Measurements from ENCODE around the gene B4GALNT3. TPM values are rescaled to one million over a fixed set of nuclear protein-coding genes. Genes with fewer than 3 reads are reported as not detected.
A peak's percentile ranks its signal among the peaks of the same experiment; 100 is the strongest.

B4GALNT3 gene
- total and polyA plus RNA-seq, 2 of the 13 experiments (the other 11 are each of a cell fraction or from before 2014, with no cell fraction given): 3.2 to 4.4 TPM

- TF ChIP-seq ERF (CRISPR knock-in tag; IDR thresholded peaks at IDR 0.05) (no peak), ZNF891 (CRISPR knock-in tag; IDR thresholded peaks at IDR 0.05) (0 out of 2 replicates have a peak, but pooled peaks have one; percentile 52), MYC (CRISPR knock-in tag; IDR thresholded peaks at IDR 0.05; ENCODE audit: borderline replicate concordance) (peak; percentile 18; the same call in 1 of the 2 replicates), ARNT (IDR thresholded peaks at IDR 0.05) (no peak), ZNF510 (CRISPR knock-in tag; IDR thresholded peaks at IDR 0.05; ENCODE audit: low read depth) (no peak), ZSCAN30 (CRISPR knock-in tag; IDR thresholded peaks at IDR 0.05) (no peak), CTCF (CRISPR knock-in tag; IDR thresholded peaks at IDR 0.05) (no peak), MYPOP (CRISPR knock-in tag; IDR thresholded peaks at IDR 0.05) (0 out of 2 replicates have a peak, but pooled peaks have one; percentile 26), SALL1 (CRISPR knock-in tag; IDR thresholded peaks at IDR 0.05) (peak; percentile 48; the same call in 1 of the 2 replicates), REPIN1 (CRISPR knock-in tag; IDR thresholded peaks at IDR 0.05; ENCODE audit: borderline replicate concordance, low read depth) (0 out of 2 replicates have a peak, but pooled peaks have one; percentile 44)
These were observed 1.7 kb downstream of the B4GALNT3 start (continued) for GRCh38 chr12:461425-461824.

- POLR2A ChIA-PET: no interaction called here
- WGBS (ENCODE audit: low lambda C conversion rate): 42% methylated on average over 6 of the region's 6 CpGs
- in situ Hi-C loops (cut with HindIII; ENCODE audit: extremely low pct_ligation_motif_present, low pct_unique_long_range_greater_than_20kb): no loop called here
These were observed 3.4 kb downstream of the B4GALNT3 start for GRCh38 chr12:462936-463705.

More at GRCh38 chr12:462936-463705, 3.4 kb downstream of the B4GALNT3 start:
- FAIRE-seq: no peak
- no peaks in the 10 kb centered on the region for H3K9me3 ChIP-seq (ENCODE audit: low read length)
- no peaks in the 10 kb centered on the region for H3K36me3 ChIP-seq (replicated peaks in 1 of 2; ENCODE audit: control insufficient read depth in 1 of 2, insufficient read depth in 2 of 2, low read length in 2 of 2)
- CTCF ChIA-PET (ENCODE audit: low intra/inter-chr PET ratio, low total read pairs): no interaction called here
- peaks cover 4 to 33% of the 10 kb centered on the region in 2 experiments for H3K27me3 ChIP-seq (ENCODE audit: control insufficient read depth in 1 of 2, insufficient read depth in 2 of 2, low read length in 2 of 2)
- H4K20me1 ChIP-seq (ENCODE audit: insufficient read depth, low read length): no peaks in the 10 kb centered on the region
- intact Hi-C loops (cut with micrococcal nuclease; ENCODE audit: unreplicated experiment): no loop called here
- peak; percentile 44; the same call in 1 of the 2 replicates for TF ChIP-seq SOX5 (CRISPR knock-in tag; IDR thresholded peaks at IDR 0.05; ENCODE audit: borderline replicate concordance)
- TF ChIP-seq ZNF337 (CRISPR knock-in tag; IDR thresholded peaks at IDR 0.05; ENCODE audit: borderline replicate concordance, low read depth): no peak
- TF ChIP-seq FOXA3 (CRISPR knock-in tag; IDR thresholded peaks at IDR 0.05): 0 out of 2 replicates have a peak, but pooled peaks have one; percentile 13
- TF ChIP-seq SOX13 (IDR thresholded peaks at IDR 0.05): no peak
- peak in 1 of 2 experiments; percentile 42; a peak in 1 of 4 replicates for TF ChIP-seq SOX13 (CRISPR knock-in tag; conservative IDR thresholded peaks at IDR 0.05 in 1 of 2, IDR thresholded peaks at IDR 0.05 in 1 of 2)
- TF ChIP-seq NFATC3 (CRISPR knock-in tag; IDR thresholded peaks at IDR 0.05): no peak
- TF ChIP-seq ZNF232 (CRISPR knock-in tag; IDR thresholded peaks at IDR 0.05; ENCODE audit: borderline replicate concordance): no peak
- H3K27ac ChIP-seq (ENCODE audit: extremely low read length, insufficient read depth, low read length): no peak overlapping the region
- no peak overlapping the region for H3K4me3 ChIP-seq (replicated peaks in 1 of 3; ENCODE audit: insufficient read depth in 1 of 3, low read depth in 2 of 3, low read length in 3 of 3)
- no peak for DNase-seq (ENCODE audit: low spot score)
- H3K4me2 ChIP-seq (ENCODE audit: low read depth, low read length): no peak overlapping the region
- H2AFZ ChIP-seq (ENCODE audit: low read length): no peak overlapping the region
- H3K9ac ChIP-seq (ENCODE audit: insufficient read depth, low read depth, low read length): no peak overlapping the region
- no TSS peak for BruUV-seq (replicated peaks)
- ATAC-seq: no peak
- peaks cover 27% of the 10 kb centered on the region for H3K4me1 ChIP-seq (ENCODE audit: insufficient read depth, low read length)
- no peaks in the 10 kb centered on the region for H3K79me2 ChIP-seq (ENCODE audit: insufficient read depth, low read length)
